ENCODE results near the gene ANO10.
"Not testable (repeated sequence)": the region's sequence is repeated elsewhere in the genome, so short reads cannot be mapped to it uniquely, and the experiment has no call there.

The ANO10 gene

GRCh38 chr3:43515208-43515917 lies 106.4 kb downstream of the ANO10 start:
- no peak for DNase-seq

- DNase-seq: no peak
These were observed 108.9 kb downstream of the ANO10 start for GRCh38 chr3:43512754-43513404.

GRCh38 chr3:43506644-43507043 lies 115.2 kb downstream of the ANO10 start:
- no peak for DNase-seq

- no peak for DNase-seq
These were observed 116.5 kb downstream of the ANO10 start for GRCh38 chr3:43505351-43505750.

GRCh38 chr3:43503067-43503728 lies 118.6 kb downstream of the ANO10 start:
- DNase-seq: peak; percentile 74 to 84

- DNase-seq: peak; percentile 96 to 98
These were observed 122.6 kb downstream of the ANO10 start for GRCh38 chr3:43499256-43499655.

GRCh38 chr3:43497905-43498365 lies 123.9 kb downstream of the ANO10 start:
- DNase-seq: no peak

GRCh38 chr3:43497422-43497821 lies 124.4 kb downstream of the ANO10 start:
- no peak for DNase-seq

GRCh38 chr3:43496740-43497375 lies 125.0 kb downstream of the ANO10 start:
- no peak for DNase-seq

GRCh38 chr3:43492932-43493331 lies 128.9 kb downstream of the ANO10 start:
- not testable (repeated sequence) for DNase-seq

- not testable (repeated sequence) for DNase-seq
These were observed 130.0 kb downstream of the ANO10 start for GRCh38 chr3:43491807-43492206.

GRCh38 chr3:43490640-43491185 lies 131.1 kb downstream of the ANO10 start:
- DNase-seq: no peak

- DNase-seq: no peak
These were observed 131.9 kb downstream of the ANO10 start for GRCh38 chr3:43489930-43490329.

GRCh38 chr3:43485931-43486330 lies 135.9 kb downstream of the ANO10 start:
- no peak for DNase-seq

GRCh38 chr3:43484926-43485488 lies 136.8 kb downstream of the ANO10 start:
- no peak for DNase-seq

GRCh38 chr3:43481375-43481774 lies 140.4 kb downstream of the ANO10 start:
- no peak for DNase-seq

- not testable (repeated sequence) for DNase-seq
These were observed 143.0 kb downstream of the ANO10 start for GRCh38 chr3:43478839-43479238.

- no peak for DNase-seq
These were observed 143.6 kb downstream of the ANO10 start for GRCh38 chr3:43478118-43478785.

- no peak for DNase-seq
These were observed 144.2 kb downstream of the ANO10 start for GRCh38 chr3:43477600-43477999.

GRCh38 chr3:43473737-43474136 lies 148.1 kb downstream of the ANO10 start:
- DNase-seq: no peak

GRCh38 chr3:43473244-43473643 lies 148.6 kb downstream of the ANO10 start:
- no peak for DNase-seq

GRCh38 chr3:43468133-43468532 lies 153.7 kb downstream of the ANO10 start:
- DNase-seq: no peak
